Smooth muscle cell (in vitro differentiated cells): ENCODE measurements around the gene ASB11. TPM values are rescaled to one million over a fixed set of nuclear protein-coding genes. Genes with fewer than 3 reads are reported as not detected.

Experiments used
- DNase-seq: peaks from one replicate; lab custom pipeline; 2025; ENCODE audit not compliant: unreplicated experiment; lab: John Stamatoyannopoulos, UW
- H2AFZ ChIP-seq: fragments of 200-600 bp; sonication (generic); 2 replicates; pipeline ENCODE4 v1.6.0; 2016; ENCODE audit warnings: antibody characterized with exemption, low read depth, mild to moderate bottlenecking
- H3F3A ChIP-seq: fragments of 200-600 bp; sonication (generic); 2 replicates; pipeline ENCODE4 v1.6.0; 2017; ENCODE audit warnings: antibody characterized with exemption, low read depth
- H3K27ac ChIP-seq: fragments of 200-600 bp; sonication (generic); 2 replicates; pipeline ENCODE4 v1.5.1; 2016; ENCODE audit warnings: low read depth, mild to moderate bottlenecking
- H3K27me3 ChIP-seq: fragments of 200-600 bp; sonication (generic); 2 replicates; pipeline ENCODE4 v1.6.1; 2016; ENCODE audit warnings: low read depth, mild to moderate bottlenecking
- H3K36me3 ChIP-seq: fragments of 200-600 bp; sonication (generic); 2 replicates; pipeline ENCODE4 v1.5.1; 2016; ENCODE audit warnings: low read depth
- H3K4me1 ChIP-seq: fragments of 200-600 bp; sonication (generic); 2 replicates; pipeline ENCODE4 v1.5.1; 2016; ENCODE audit warnings: low read depth
- H3K4me2 ChIP-seq: fragments of 200-600 bp; sonication (generic); 2 replicates; pipeline ENCODE4 v1.6.0; 2016; ENCODE audit warnings: mild to moderate bottlenecking
- H3K4me3 ChIP-seq: fragments of 200-600 bp; sonication (generic); 2 replicates; pipeline ENCODE4 v1.5.1; 2016; ENCODE audit warnings: mild to moderate bottlenecking
- H3K79me2 ChIP-seq: fragments of 200-600 bp; sonication (generic); 2 replicates; pipeline ENCODE4 v1.6.0; 2016; ENCODE audit warnings: low read depth, mild to moderate bottlenecking
- H3K9ac ChIP-seq: fragments of 200-600 bp; sonication (generic); 2 replicates; pipeline ENCODE4 v1.6.0; 2016; ENCODE audit warnings: low read depth
- H3K9me3 ChIP-seq: fragments of 200-600 bp; sonication (generic); replicated peaks from 2 replicates; pipeline ENCODE4 v1.5.1; 2016; ENCODE audit warnings: low read depth
- H4K20me1 ChIP-seq: fragments of 200-600 bp; sonication (generic); 2 replicates; pipeline ENCODE4 v1.6.0; 2016; ENCODE audit warnings: low read depth
- CTCF ChIP-seq: fragments of 200-600 bp; sonication (generic); IDR thresholded peaks from 2 replicates; pipeline ENCODE4 v1.5.1; 2017; ENCODE audit warnings: borderline replicate concordance, mild to moderate bottlenecking, antibody characterized with exemption; ENCODE audit not compliant: insufficient read depth, poor library complexity, severe bottlenecking
- WGBS: methylation state at CpG from one replicate; pipeline ENCODE4 v1.1.7; 2016; ENCODE audit warnings: low lambda C conversion rate; 5-methylcytosine and 5-hydroxymethylcytosine counted together
- polyA plus RNA-seq: library from polyadenylated mRNA; unstranded; fragments of >200 nt; fragmentation: Nextera tagmentation; extraction: Ambion mirVana; gene quantifications from 2 replicates; pipeline ENCODE4 v1.2.1, GENCODE V29; 2016
- total RNA-seq: library from RNA; depleted of rRNA; stranded (reverse); fragments of >200 nt; gene quantifications from 2 replicates; pipeline ENCODE4 v1.2.3, GENCODE V29; 2014

Gene ASB11
- total and polyA plus RNA-seq, 2 experiments from 2014 or later = not detected

- no peak overlapping the region for H3K27ac ChIP-seq
- no peaks in the 10 kb centered on the region for H3K27me3 ChIP-seq
These were observed 81.9 kb downstream of the ASB11 start for GRCh38 chrX:15233416-15234015.

More at GRCh38 chrX:15233416-15234015, 81.9 kb downstream of the ASB11 start:
- TF ChIP-seq CTCF = no peak
- Histone ChIP-seq H2AFZ (no peak overlapping the region), H3K4me3 (no peak overlapping the region), H3K79me2 (no peaks in the 10 kb centered on the region), H3K9ac (no peak overlapping the region), H3F3A (no peaks in the 10 kb centered on the region), H3K9me3 (no peaks in the 10 kb centered on the region), H3K4me1 (no peaks in the 10 kb centered on the region), H3K36me3 (no peaks in the 10 kb centered on the region), H4K20me1 (no peaks in the 10 kb centered on the region), H3K4me2 (no peak overlapping the region)
- DNase-seq = no peak
- 36% methylated on average over 3 of the region's 3 CpGs for WGBS

Other genes with a start within 250 kb of the ASB11 start
- 0.85 TPM in 1 of 2 replicates, not detected in the other for gene ASB9, start 45.6 kb downstream of the ASB11 start, total RNA-seq
- gene ASB9, start 45.6 kb downstream of the ASB11 start, polyA plus RNA-seq = 0.39 TPM in 1 of 2 replicates, not detected in the other
- gene PIGA, start 19.9 kb upstream of the ASB11 start, total RNA-seq = 13.3 and 17.8 TPM in 2 replicates
- gene PIGA, start 19.9 kb upstream of the ASB11 start, polyA plus RNA-seq = 4.6 and 6.9 TPM in 2 replicates
- 0.90 TPM in 1 of 2 replicates, not detected in the other for gene VEGFD, start 68.8 kb upstream of the ASB11 start, total RNA-seq
- 0.38 and 0.72 TPM in 2 replicates for gene VEGFD, start 68.8 kb upstream of the ASB11 start, polyA plus RNA-seq
- 5.4 and 9.3 TPM in 2 replicates for gene PIR, start 177.7 kb upstream of the ASB11 start, total RNA-seq
- gene PIR, start 177.7 kb upstream of the ASB11 start, polyA plus RNA-seq = 14.3 and 16.5 TPM in 2 replicates
- gene BMX, start 185.2 kb upstream of the ASB11 start, total RNA-seq = not detected in 2 replicates
- gene BMX, start 185.2 kb upstream of the ASB11 start, polyA plus RNA-seq = not detected in 2 replicates